AG04449 (cell line): ENCODE results near the gene TNRC6B.

Experiments used
- CTCF ChIA-PET: fragments of 350-600 bp; formaldehyde crosslinking; extraction: SDS; loops from one replicate; lab custom pipeline; 2021; ENCODE audit warnings: antibody characterized with exemption; lab: Yijun Ruan, JAX
- POLR2A ChIA-PET: fragments of 400-600, 350-600 bp; formaldehyde crosslinking; extraction: SDS; loops from one replicate; lab custom pipeline; 2020; ENCODE audit warnings: antibody characterized with exemption, inconsistent platforms; lab: Yijun Ruan, JAX
- DNase-seq: peaks from one replicate; pipeline ENCODE4 v3.0.0-alpha.2; 2010; ENCODE audit warnings: low read depth, low spot score
- H3K4me3 ChIP-seq: 2 replicates; pipeline ENCODE4 v1.5.1; 2011; ENCODE audit warnings: low read depth, mild to moderate bottlenecking, control low read depth, low read length
- CTCF ChIP-seq: IDR thresholded peaks from one replicate; pipeline ENCODE4 v1.5.1; 2011; ENCODE audit warnings: mild to moderate bottlenecking, moderate library complexity, low read length, control low read depth, inconsistent platforms; ENCODE audit not compliant: insufficient read depth; ENCODE audit errors: missing control alignments

Gene TNRC6B

GRCh38 chr22:40345815-40346184 is 168.1 kb downstream of the TNRC6B start:
- ChIA-PET POLR2A (interaction anchor here (0.6 to 1.5 kb wide), 7 partner anchors 17 to 1581 kb away, joined by 3 to 8 read pairs (median 4); partner anchors contain the start of gene TNRC6B), CTCF (interaction anchor here (1.5 to 5.0 kb wide), 5 partner anchors 10 to 812 kb away, joined by 4 to 23 read pairs (median 12); partner anchors contain the start of gene RPS19BP1)
- TF ChIP-seq CTCF = no peak
- H3K4me3 ChIP-seq = peak overlapping the region; percentile 99
- DNase-seq = no peak

DNA sequence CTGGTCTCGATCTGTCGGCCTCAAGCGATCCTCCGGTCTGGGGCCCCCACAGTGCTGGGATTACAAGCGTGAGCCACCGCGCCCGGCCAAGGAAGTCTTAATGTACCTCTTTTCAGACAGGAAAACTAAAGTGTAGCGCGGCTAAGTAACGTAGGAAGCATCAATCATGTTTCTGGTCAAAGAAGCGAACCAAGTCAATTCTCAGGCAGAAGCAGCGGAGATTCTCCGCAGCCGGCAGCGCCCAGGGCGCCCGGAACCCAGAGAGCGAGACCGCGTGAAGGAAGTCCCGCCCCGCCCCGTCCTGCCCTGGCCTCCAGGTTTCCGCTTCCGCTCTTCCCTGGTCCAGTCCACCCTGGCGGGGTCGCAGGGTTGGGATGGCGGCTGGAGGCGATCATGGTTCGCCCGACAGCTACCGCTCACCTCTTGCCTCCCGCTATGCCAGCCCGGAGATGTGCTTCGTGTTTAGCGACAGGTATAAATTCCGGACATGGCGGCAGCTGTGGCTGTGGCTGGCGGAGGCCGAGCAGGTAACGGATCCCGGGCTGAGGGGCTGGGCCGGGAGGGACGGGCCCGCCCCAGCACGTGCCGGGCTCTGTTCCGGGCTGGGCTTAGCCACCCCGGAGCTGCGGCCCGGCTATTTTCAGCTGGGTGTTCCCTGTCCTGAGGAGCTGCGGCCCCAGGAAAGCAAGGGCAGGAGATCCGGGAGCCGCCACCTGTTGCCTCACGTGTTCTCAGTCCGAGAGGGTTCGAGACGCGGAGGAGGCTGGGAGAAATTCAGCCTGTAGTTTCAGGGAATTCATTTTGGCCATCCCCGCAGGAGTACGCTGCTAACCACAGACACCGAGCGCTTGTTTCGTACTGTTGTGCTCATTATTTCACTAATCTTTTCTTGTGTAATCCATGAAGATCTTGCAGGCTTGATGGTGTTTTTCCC is 168.7 kb downstream of the TNRC6B start, which contains the start of gene ADSL:
Gene ADSL (plus strand): TSS at position 316 of the 934 bp plus-strand sequence. CDS start 59 bp downstream, at position 375.
- DNase-seq = no peak
- H3K4me3 ChIP-seq = peak within 1 kb of the TSS; percentile 99
- POLR2A ChIA-PET = interaction anchor here (0.6 to 1.5 kb wide), 5 partner anchors 9 to 1582 kb away, joined by 3 to 8 read pairs (median 5); no protein-coding TSS in a partner anchor
- peak; percentile 39 for TF ChIP-seq CTCF
- CTCF ChIA-PET = interaction anchor here (1.0 to 5.0 kb wide), 17 partner anchors 11 to 812 kb away, joined by 3 to 45 read pairs (median 7); partner anchors contain the start of genes RPS19BP1, SGSM3 and TNRC6B

DNA sequence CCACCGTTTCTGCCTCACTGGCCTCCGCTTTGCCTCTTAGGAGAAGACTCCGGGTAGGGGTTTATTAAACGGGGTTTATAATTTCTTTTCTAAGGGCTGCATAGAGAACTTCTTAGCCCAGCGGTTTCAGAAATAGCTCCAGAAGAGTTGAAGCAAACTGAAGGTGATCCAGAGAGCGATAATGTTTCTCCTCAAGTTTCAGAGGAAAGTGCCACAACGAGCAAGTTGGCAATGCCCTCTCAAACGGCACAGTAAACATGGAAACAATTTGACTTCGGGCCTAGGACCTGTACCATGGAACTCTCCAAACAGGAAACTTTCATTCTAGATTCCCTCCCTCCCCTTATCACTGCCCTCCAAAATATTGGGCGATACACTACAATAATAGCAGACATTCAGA is 169.6 kb downstream of the TNRC6B start:
- H3K4me3 ChIP-seq = peak overlapping the region; percentile 99
- no peak for TF ChIP-seq CTCF
- ChIA-PET POLR2A (interaction anchor here (0.8 to 1.5 kb wide), 3 partner anchors 9 to 303 kb away, joined by 3 to 8 read pairs (median 5); no protein-coding TSS in a partner anchor), CTCF (interaction anchor here (0.6 to 5.0 kb wide), 30 partner anchors 8 to 813 kb away, joined by 3 to 45 read pairs (median 6); partner anchors contain the start of genes RPS19BP1, SGSM3 and TNRC6B)
- no peak for DNase-seq

GRCh38 chr22:40348025-40348658 is 170.4 kb downstream of the TNRC6B start:
- peak overlapping the region; percentile 99 for H3K4me3 ChIP-seq
- CTCF ChIA-PET = interaction anchor here (0.6 to 5.0 kb wide), 46 partner anchors 9 to 854 kb away, joined by 3 to 45 read pairs (median 4); partner anchors contain the start of genes RPS19BP1 and TNRC6B
- TF ChIP-seq CTCF = peak; percentile 73
- POLR2A ChIA-PET = no interaction called here
- no peak for DNase-seq

- DNase-seq = no peak
- CTCF ChIA-PET = interaction anchor here (1.7 kb wide), 1 partner anchor 9 kb away, joined by 6 read pairs; no protein-coding TSS in a partner anchor
Observed at GRCh38 chr22:40352763-40353162, 175.0 kb downstream of the TNRC6B start.

More at GRCh38 chr22:40352763-40353162, 175.0 kb downstream of the TNRC6B start:
- POLR2A ChIA-PET = interaction anchor here (0.7 kb wide), 1 partner anchor 266 kb away, joined by 4 read pairs; no protein-coding TSS in a partner anchor
- no peak for TF ChIP-seq CTCF
- H3K4me3 ChIP-seq = no peak overlapping the region
